HG03469 (cell line): Measurements from ENCODE around the gene RAB40B.
"Not testable (repeated sequence)": the region's sequence is repeated elsewhere in the genome, so short reads cannot be mapped to it uniquely, and the experiment has no call there.

Experiments used
- ATAC-seq: cut with Tn5 transposase; IDR thresholded peaks from one replicate; pipeline ENCODE4 v1.9.1; 2021; ENCODE audit warnings: mild to moderate bottlenecking, moderate library complexity, moderate number of reproducible peaks; ENCODE audit not compliant: unreplicated experiment

RAB40B gene

GRCh38 chr17:82668631-82669099, 29.8 kb downstream of the RAB40B start:
- no peak for ATAC-seq

- no peak for ATAC-seq
Measured at GRCh38 chr17:82668024-82668630, 30.4 kb downstream of the RAB40B start.

- no peak for ATAC-seq
Measured at GRCh38 chr17:82667668-82668000, 30.9 kb downstream of the RAB40B start.

GRCh38 chr17:82666931-82667667, 31.4 kb downstream of the RAB40B start:
- ATAC-seq, result no peak

GRCh38 chr17:82665891-82666290, 32.6 kb downstream of the RAB40B start:
- no peak for ATAC-seq

- ATAC-seq, result no peak
Measured at GRCh38 chr17:82665217-82665616, 33.3 kb downstream of the RAB40B start.

- no peak for ATAC-seq
Measured at GRCh38 chr17:82664701-82665182, 33.8 kb downstream of the RAB40B start.

- ATAC-seq, result no peak
Measured at GRCh38 chr17:82664276-82664575, 34.3 kb downstream of the RAB40B start.

GRCh38 chr17:82663381-82664275, 34.9 kb downstream of the RAB40B start:
- ATAC-seq, result no peak

- ATAC-seq, result no peak
Measured at GRCh38 chr17:82662711-82663261, 35.7 kb downstream of the RAB40B start.

- ATAC-seq, result no peak
Measured at GRCh38 chr17:82661717-82662683, 36.5 kb downstream of the RAB40B start.

- ATAC-seq, result no peak
Measured at GRCh38 chr17:82659886-82660285, 38.6 kb downstream of the RAB40B start.

GRCh38 chr17:82658796-82659452, 39.6 kb downstream of the RAB40B start:
- no peak for ATAC-seq

- no peak for ATAC-seq
Measured at GRCh38 chr17:82658331-82658730, 40.2 kb downstream of the RAB40B start.

GRCh38 chr17:82657926-82658325, 40.6 kb downstream of the RAB40B start:
- no peak for ATAC-seq

GRCh38 chr17:82656266-82656665, 42.2 kb downstream of the RAB40B start:
- no peak for ATAC-seq

- no peak for ATAC-seq
Measured at GRCh38 chr17:82655523-82655922, 43.0 kb downstream of the RAB40B start.

GRCh38 chr17:82655038-82655479, 43.4 kb downstream of the RAB40B start:
- ATAC-seq, result no peak

- not testable (repeated sequence) for ATAC-seq
Measured at GRCh38 chr17:82654611-82655010, 43.9 kb downstream of the RAB40B start.
